Smooth muscle cell (in vitro differentiated cells): ENCODE data around the gene C17orf100. TPM values are rescaled to one million over a fixed set of nuclear protein-coding genes. Genes with fewer than 3 reads are reported as not detected.

Source experiments
- DNase-seq: peaks from one replicate; lab custom pipeline; 2025; ENCODE audit not compliant: unreplicated experiment; lab: John Stamatoyannopoulos, UW
- H2AFZ ChIP-seq: fragments of 200-600 bp; sonication (generic); 2 replicates; pipeline ENCODE4 v1.6.0; 2016; ENCODE audit warnings: antibody characterized with exemption, low read depth, mild to moderate bottlenecking
- H3F3A ChIP-seq: fragments of 200-600 bp; sonication (generic); 2 replicates; pipeline ENCODE4 v1.6.0; 2017; ENCODE audit warnings: antibody characterized with exemption, low read depth
- H3K27ac ChIP-seq: fragments of 200-600 bp; sonication (generic); 2 replicates; pipeline ENCODE4 v1.5.1; 2016; ENCODE audit warnings: low read depth, mild to moderate bottlenecking
- H3K27me3 ChIP-seq: fragments of 200-600 bp; sonication (generic); 2 replicates; pipeline ENCODE4 v1.6.1; 2016; ENCODE audit warnings: low read depth, mild to moderate bottlenecking
- H3K36me3 ChIP-seq: fragments of 200-600 bp; sonication (generic); 2 replicates; pipeline ENCODE4 v1.5.1; 2016; ENCODE audit warnings: low read depth
- H3K4me1 ChIP-seq: fragments of 200-600 bp; sonication (generic); 2 replicates; pipeline ENCODE4 v1.5.1; 2016; ENCODE audit warnings: low read depth
- H3K4me2 ChIP-seq: fragments of 200-600 bp; sonication (generic); 2 replicates; pipeline ENCODE4 v1.6.0; 2016; ENCODE audit warnings: mild to moderate bottlenecking
- H3K4me3 ChIP-seq: fragments of 200-600 bp; sonication (generic); 2 replicates; pipeline ENCODE4 v1.5.1; 2016; ENCODE audit warnings: mild to moderate bottlenecking
- H3K79me2 ChIP-seq: fragments of 200-600 bp; sonication (generic); 2 replicates; pipeline ENCODE4 v1.6.0; 2016; ENCODE audit warnings: low read depth, mild to moderate bottlenecking
- H3K9ac ChIP-seq: fragments of 200-600 bp; sonication (generic); 2 replicates; pipeline ENCODE4 v1.6.0; 2016; ENCODE audit warnings: low read depth
- H3K9me3 ChIP-seq: fragments of 200-600 bp; sonication (generic); replicated peaks from 2 replicates; pipeline ENCODE4 v1.5.1; 2016; ENCODE audit warnings: low read depth
- H4K20me1 ChIP-seq: fragments of 200-600 bp; sonication (generic); 2 replicates; pipeline ENCODE4 v1.6.0; 2016; ENCODE audit warnings: low read depth
- WGBS: methylation state at CpG from one replicate; pipeline ENCODE4 v1.1.7; 2016; ENCODE audit warnings: low lambda C conversion rate; 5-methylcytosine and 5-hydroxymethylcytosine counted together
- polyA plus RNA-seq: library from polyadenylated mRNA; unstranded; fragments of >200 nt; fragmentation: Nextera tagmentation; extraction: Ambion mirVana; gene quantifications from 2 replicates; pipeline ENCODE4 v1.2.1, GENCODE V29; 2016
- total RNA-seq: library from RNA; depleted of rRNA; stranded (reverse); fragments of >200 nt; gene quantifications from 2 replicates; pipeline ENCODE4 v1.2.3, GENCODE V29; 2014
- TF ChIP-seq, protein P1 (sequence below): fragments of 200-600 bp; sonication (generic); IDR thresholded peaks from 2 replicates; pipeline ENCODE4 v1.5.1; 2017; ENCODE audit warnings: borderline replicate concordance, mild to moderate bottlenecking, antibody characterized with exemption; ENCODE audit not compliant: insufficient read depth, poor library complexity, severe bottlenecking

C17orf100 gene
- total and polyA plus RNA-seq, 2 experiments from 2014 or later, result 5.5 to 5.8 TPM

DNA sequence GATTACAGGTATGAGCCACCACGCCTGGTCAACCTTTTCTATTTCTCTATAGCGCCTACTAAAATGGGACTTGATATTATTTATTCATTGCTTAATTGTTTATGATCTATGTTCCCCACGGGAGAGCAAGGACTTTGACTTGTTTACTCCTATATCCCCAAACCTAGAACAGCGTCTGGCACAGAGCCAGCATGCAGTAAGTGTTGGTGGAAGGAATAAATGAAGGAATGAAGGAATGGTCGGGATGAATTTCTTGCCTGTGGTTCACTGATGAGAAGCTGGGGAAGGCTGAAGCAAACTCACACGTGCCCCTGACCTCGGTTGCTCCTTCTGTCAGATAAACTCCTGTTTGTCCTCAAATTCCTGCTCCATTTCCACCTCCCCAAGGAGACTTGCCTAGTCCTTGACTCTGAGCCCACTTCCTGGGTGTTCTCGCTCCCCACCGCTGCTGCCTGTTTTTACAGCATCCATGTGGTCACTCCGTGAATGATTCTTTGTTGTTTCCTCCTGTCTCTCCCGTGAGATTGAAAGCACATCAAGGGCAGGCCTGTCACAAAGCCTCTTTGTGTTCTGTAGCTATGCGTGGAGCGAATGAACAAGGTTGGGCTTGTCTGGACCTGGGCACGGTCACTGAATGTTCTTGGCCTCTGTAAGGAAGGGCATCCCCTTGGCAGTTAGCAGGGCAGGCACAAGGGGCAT is 17.3 kb downstream of the C17orf100 start:
- no peak for DNase-seq

DNA sequence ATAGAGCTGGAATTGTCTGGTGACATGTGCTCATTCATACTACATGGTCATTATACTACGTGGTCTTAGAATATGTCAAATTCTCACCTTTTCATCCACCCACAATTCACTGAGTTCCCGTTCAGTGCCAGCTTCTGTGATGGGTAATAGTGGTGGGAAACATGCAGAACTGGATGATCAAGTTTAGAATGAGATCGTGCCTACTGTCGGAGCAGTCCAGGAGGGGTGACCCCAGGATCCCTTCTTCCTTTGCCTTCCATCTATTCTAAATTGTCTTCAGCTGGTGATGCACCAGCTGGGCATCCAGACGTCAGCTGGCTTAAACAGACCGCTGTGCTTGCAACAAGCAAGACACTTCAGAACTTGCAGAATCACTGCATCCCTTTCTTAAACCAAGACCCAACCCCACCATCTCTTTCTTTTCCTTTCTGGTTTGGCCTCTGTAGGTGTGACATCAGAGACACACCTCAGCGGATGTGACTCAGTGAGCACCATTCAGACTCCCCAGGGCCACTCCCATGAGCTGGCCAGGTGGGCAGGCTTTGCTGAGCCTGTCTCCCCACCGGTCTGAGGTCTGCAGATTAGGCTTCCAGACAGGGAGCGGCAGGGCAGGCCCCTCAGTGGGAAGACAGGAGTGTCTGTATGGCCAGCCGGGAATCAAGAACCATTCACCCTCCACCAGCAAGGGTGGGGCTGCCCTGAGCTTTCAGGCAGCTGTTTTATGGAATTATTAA is 18.1 kb downstream of the C17orf100 start:
- H3F3A ChIP-seq, result no peaks in the 10 kb centered on the region
- peak overlapping the region; percentile 53 for H3K27ac ChIP-seq
- H3K36me3 ChIP-seq, result no peaks in the 10 kb centered on the region
- H3K9me3 ChIP-seq, result no peaks in the 10 kb centered on the region
- no peak overlapping the region for H3K4me3 ChIP-seq
- peaks cover 11% of the 10 kb centered on the region for H3K27me3 ChIP-seq
- no peak overlapping the region for H2AFZ ChIP-seq
- TF ChIP-seq, protein P1, sequence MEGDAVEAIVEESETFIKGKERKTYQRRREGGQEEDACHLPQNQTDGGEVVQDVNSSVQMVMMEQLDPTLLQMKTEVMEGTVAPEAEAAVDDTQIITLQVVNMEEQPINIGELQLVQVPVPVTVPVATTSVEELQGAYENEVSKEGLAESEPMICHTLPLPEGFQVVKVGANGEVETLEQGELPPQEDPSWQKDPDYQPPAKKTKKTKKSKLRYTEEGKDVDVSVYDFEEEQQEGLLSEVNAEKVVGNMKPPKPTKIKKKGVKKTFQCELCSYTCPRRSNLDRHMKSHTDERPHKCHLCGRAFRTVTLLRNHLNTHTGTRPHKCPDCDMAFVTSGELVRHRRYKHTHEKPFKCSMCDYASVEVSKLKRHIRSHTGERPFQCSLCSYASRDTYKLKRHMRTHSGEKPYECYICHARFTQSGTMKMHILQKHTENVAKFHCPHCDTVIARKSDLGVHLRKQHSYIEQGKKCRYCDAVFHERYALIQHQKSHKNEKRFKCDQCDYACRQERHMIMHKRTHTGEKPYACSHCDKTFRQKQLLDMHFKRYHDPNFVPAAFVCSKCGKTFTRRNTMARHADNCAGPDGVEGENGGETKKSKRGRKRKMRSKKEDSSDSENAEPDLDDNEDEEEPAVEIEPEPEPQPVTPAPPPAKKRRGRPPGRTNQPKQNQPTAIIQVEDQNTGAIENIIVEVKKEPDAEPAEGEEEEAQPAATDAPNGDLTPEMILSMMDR, result no peak
- 72% methylated on average over 10 of the region's 10 CpGs for WGBS
- no peaks in the 10 kb centered on the region for H3K79me2 ChIP-seq
- no peaks in the 10 kb centered on the region for H3K4me1 ChIP-seq
- no peaks in the 10 kb centered on the region for H4K20me1 ChIP-seq
- DNase-seq, result no peak
- H3K4me2 ChIP-seq, result no peak overlapping the region
- no peak overlapping the region for H3K9ac ChIP-seq

More for the DNA sequence above, 17.3 kb downstream of the C17orf100 start:
- Histone ChIP-seq H3K36me3 (no peaks in the 10 kb centered on the region), H3F3A (no peaks in the 10 kb centered on the region), H3K4me1 (no peaks in the 10 kb centered on the region), H3K4me3 (no peak overlapping the region), H3K79me2 (no peaks in the 10 kb centered on the region), H2AFZ (no peak overlapping the region), H3K9me3 (no peaks in the 10 kb centered on the region), H3K27ac (peak overlapping the region; percentile 53), H3K4me2 (no peak overlapping the region), H3K27me3 (peaks cover 11% of the 10 kb centered on the region), H3K9ac (no peak overlapping the region), H4K20me1 (no peaks in the 10 kb centered on the region)
- TF ChIP-seq, protein P1, result no peak
- WGBS, result 90% methylated on average over 14 of the region's 14 CpGs

DNA sequence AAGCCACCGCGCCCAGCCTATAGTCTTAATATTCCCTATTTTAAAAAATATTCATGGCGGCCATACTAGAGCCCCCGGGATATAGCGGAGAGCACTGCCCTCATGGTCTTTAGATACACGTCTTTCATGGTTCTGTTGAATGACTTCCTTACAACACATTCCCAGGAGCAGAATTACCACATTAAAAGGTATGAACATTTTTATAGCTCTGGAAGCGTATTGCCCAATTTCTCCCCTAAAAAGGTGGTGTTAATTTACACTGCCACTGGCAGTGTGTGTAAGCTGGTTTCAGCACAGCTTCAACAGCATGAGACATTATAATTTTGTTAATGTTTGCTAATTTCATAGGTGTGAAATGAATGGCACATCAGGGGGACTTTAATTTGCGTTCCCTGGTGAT is 19.0 kb downstream of the C17orf100 start:
- Histone ChIP-seq H3F3A (no peaks in the 10 kb centered on the region), H3K27me3 (peaks cover 11% of the 10 kb centered on the region), H3K27ac (peak overlapping the region; percentile 11), H3K9ac (no peak overlapping the region), H4K20me1 (no peaks in the 10 kb centered on the region), H3K4me2 (no peak overlapping the region), H3K79me2 (no peaks in the 10 kb centered on the region), H3K36me3 (no peaks in the 10 kb centered on the region), H2AFZ (no peak overlapping the region), H3K4me3 (no peak overlapping the region), H3K9me3 (no peaks in the 10 kb centered on the region), H3K4me1 (no peaks in the 10 kb centered on the region)
- DNase-seq, result no peak
- 93% methylated on average over 8 of the region's 8 CpGs for WGBS
- TF ChIP-seq, protein P1, result no peak
